Stomach (tissue), 4 donors: Measurements from ENCODE around the gene SLC4A1AP.

Source experiments
- CTCF ChIP-seq, 7 experiments: fragments of 450-650 bp in 4 of 7; fragments of 200-600 bp in 3 of 7; sonication (generic) in 3 of 7; IDR thresholded peaks; one replicate each; pipeline ENCODE4 v1.5.1; 2016 to 2019; ENCODE audit warnings: antibody characterized with exemption in 7 of 7, control low read depth in 2 of 7, mild to moderate bottlenecking in 1 of 7
- POLR2A ChIP-seq, 4 donors: fragments of 450-650 bp; IDR thresholded peaks; one replicate each; pipeline ENCODE4 v1.6.1; 2016; ENCODE audit warnings: antibody characterized with exemption in 4 of 4, control low read depth in 2 of 4, mild to moderate bottlenecking in 1 of 4, moderate library complexity in 1 of 4
- POLR2AphosphoS5 ChIP-seq, 3 donors: sonication (generic); formaldehyde crosslinking; IDR thresholded peaks; one replicate each; pipeline ENCODE4 v1.6.1; 2016; ENCODE audit warnings: antibody characterized with exemption in 3 of 3

GRCh38 chr2:27661371-27661770 is 2.3 kb upstream of the SLC4A1AP start:
- TF ChIP-seq CTCF (IDR thresholded peaks at IDR 0.05), result no peak
- TF ChIP-seq POLR2AphosphoS5 (IDR thresholded peaks at IDR 0.05), result no peak
- no peak for TF ChIP-seq POLR2A (IDR thresholded peaks at IDR 0.05)
